Thyroid gland (tissue), 4 donors: ENCODE measurements around the gene RANBP10. TPM values are rescaled to one million over a fixed set of nuclear protein-coding genes. Genes with fewer than 3 reads are reported as not detected.

Source experiments
- DNase-seq, 2 donors: peaks; one replicate each; pipeline ENCODE4 v3.0.0-alpha.2; 2019
- H3K27ac ChIP-seq, 3 donors: fragments of 200-600 bp; sonication (generic); 1 replicate in 2 of 3; 2 replicates in 1 of 3; pipeline ENCODE4 v1.5.1; 2016 to 2019; ENCODE audit warnings: mild to moderate bottlenecking in 1 of 3, moderate library complexity in 1 of 3
- H3K27me3 ChIP-seq: fragments of 200-600 bp; sonication (generic); one replicate; pipeline ENCODE4 v1.5.1; 2019
- H3K36me3 ChIP-seq, 2 donors: fragments of 200-600 bp; sonication (generic); one replicate each; pipeline ENCODE4 v1.5.1; 2016 to 2019
- H3K4me1 ChIP-seq, 2 donors: fragments of 200-600 bp; sonication (generic); one replicate each; pipeline ENCODE4 v1.5.1; 2017 to 2019
- H3K4me3 ChIP-seq, 3 donors: fragments of 200-600 bp; sonication (generic); replicated peaks in 1 of 3; 1 replicate in 2 of 3; 2 replicates in 1 of 3; pipeline ENCODE4 v1.5.1; 2016; ENCODE audit warnings: mild to moderate bottlenecking in 1 of 3
- H3K9me3 ChIP-seq: fragments of 200-600 bp; sonication (generic); one replicate; pipeline ENCODE4 v1.5.1; 2017
- POLR2A ChIP-seq, 2 donors: fragments of 450-650 bp; IDR thresholded peaks; one replicate each; pipeline ENCODE4 v1.6.1; 2017; ENCODE audit warnings: antibody characterized with exemption in 2 of 2, mild to moderate bottlenecking in 2 of 2, moderate library complexity in 1 of 2
- WGBS, 2 donors: methylation state at CpG; one replicate each; pipeline ENCODE4 v1.1.5; 2017; 5-methylcytosine and 5-hydroxymethylcytosine counted together
- intact Hi-C: fragments of 100-400 bp; cut with DNase I; formaldehyde crosslinking; loops from one replicate; pipeline ENCODE4 v1.15.1; 2023
- total RNA-seq, 4 donors: library from RNA; depleted of rRNA; stranded (reverse); fragments of >200 nt; gene quantifications; one replicate each; pipeline ENCODE4 v1.2.3, GENCODE V29; 2016
- TF ChIP-seq, protein P1 (sequence below), 6 experiments: fragments of 200-600 bp in 3 of 6; fragments of 450-650 bp in 3 of 6; sonication (generic) in 3 of 6; IDR thresholded peaks; one replicate each; pipeline ENCODE4 v1.5.1; 2016 to 2019; ENCODE audit warnings: antibody characterized with exemption in 6 of 6, mild to moderate bottlenecking in 2 of 6, inconsistent platforms in 1 of 6, moderate library complexity in 1 of 6

Gene RANBP10
- total RNA-seq, 4 donors from 2014 or later: 9.2 to 13.0 (median 11.0) TPM

- no peak for DNase-seq
- Histone ChIP-seq H3K4me1 (peaks cover 6 to 9% of the 10 kb centered on the region in 2 donors), H3K9me3 (no peaks in the 10 kb centered on the region), H3K27me3 (no peaks in the 10 kb centered on the region), H3K4me3 (no peak overlapping the region), H3K27ac (no peak overlapping the region), H3K36me3 (peaks cover 37 to 43% of the 10 kb centered on the region in 2 donors)
- TF ChIP-seq, protein P1, sequence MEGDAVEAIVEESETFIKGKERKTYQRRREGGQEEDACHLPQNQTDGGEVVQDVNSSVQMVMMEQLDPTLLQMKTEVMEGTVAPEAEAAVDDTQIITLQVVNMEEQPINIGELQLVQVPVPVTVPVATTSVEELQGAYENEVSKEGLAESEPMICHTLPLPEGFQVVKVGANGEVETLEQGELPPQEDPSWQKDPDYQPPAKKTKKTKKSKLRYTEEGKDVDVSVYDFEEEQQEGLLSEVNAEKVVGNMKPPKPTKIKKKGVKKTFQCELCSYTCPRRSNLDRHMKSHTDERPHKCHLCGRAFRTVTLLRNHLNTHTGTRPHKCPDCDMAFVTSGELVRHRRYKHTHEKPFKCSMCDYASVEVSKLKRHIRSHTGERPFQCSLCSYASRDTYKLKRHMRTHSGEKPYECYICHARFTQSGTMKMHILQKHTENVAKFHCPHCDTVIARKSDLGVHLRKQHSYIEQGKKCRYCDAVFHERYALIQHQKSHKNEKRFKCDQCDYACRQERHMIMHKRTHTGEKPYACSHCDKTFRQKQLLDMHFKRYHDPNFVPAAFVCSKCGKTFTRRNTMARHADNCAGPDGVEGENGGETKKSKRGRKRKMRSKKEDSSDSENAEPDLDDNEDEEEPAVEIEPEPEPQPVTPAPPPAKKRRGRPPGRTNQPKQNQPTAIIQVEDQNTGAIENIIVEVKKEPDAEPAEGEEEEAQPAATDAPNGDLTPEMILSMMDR (IDR thresholded peaks at IDR 0.05): no peak
- TF ChIP-seq POLR2A (IDR thresholded peaks at IDR 0.05): no peak
- intact Hi-C loops: no loop called here
- WGBS, 2 donors: 87 to 93% methylated on average over 9 of the region's 9 CpGs
Measured at GRCh38 chr16:67731071-67731752, 75.1 kb downstream of the RANBP10 start.

DNA sequence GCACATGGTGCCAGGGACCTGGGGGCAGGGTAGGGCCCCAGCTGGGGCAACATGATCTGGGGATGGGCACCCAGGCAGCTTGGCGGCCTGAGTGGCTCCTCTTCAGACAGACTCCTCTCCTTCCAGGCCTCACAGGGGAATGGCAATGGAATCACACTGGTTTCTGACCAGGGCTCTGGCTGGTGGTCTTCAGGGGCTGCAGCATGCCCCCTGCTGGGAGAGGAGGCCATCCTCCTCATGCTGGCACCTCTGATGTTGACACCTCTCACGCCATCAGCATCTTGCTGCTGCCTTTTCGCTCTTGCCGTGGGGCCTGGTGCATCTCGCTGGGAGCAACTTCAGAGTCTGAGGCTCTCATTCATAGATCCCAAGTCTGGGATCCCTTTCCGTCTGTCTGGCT lies 76.0 kb downstream of the RANBP10 start:
- Histone ChIP-seq H3K27me3 (no peaks in the 10 kb centered on the region), H3K27ac (no peak overlapping the region), H3K4me3 (no peak overlapping the region), H3K9me3 (no peaks in the 10 kb centered on the region), H3K4me1 (peaks cover 6 to 9% of the 10 kb centered on the region in 2 donors), H3K36me3 (peaks cover 37 to 43% of the 10 kb centered on the region in 2 donors)
- WGBS, 2 donors: 94 to 95% methylated on average over 5 to 6 of the region's 6 CpGs
- DNase-seq: no peak
- intact Hi-C loops: no loop called here
- TF ChIP-seq, protein P1 (IDR thresholded peaks at IDR 0.05): no peak
- no peak for TF ChIP-seq POLR2A (IDR thresholded peaks at IDR 0.05)

DNA sequence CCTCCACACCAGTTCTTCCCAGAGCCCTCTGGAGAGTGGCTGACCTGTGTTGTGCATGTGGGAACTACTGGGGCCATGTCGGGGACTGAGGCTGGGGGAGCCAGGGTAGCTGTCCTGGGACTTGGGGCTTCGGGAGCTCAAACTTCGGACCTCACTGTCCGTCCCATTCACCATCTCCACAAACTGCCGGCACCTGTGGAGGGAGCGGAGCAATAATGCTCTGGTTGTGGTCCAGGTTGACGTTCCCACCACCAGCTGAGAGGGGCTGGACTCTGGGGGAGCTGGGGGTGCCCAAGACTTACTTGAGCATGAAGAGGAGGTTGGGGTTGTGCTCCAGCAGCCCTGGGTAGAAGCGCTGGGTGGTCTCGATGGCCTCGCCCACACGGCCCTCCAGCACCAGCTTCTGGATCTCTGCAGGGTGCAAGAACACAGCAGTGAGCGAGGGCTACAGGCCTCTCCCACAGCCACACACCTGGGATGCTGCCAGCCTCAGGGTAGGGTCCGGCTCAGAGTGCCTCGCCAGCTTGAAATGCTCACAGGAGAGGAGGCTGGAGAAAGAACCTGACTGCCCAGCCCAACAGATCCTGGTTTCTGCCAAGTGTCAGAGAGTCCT lies 76.6 kb downstream of the RANBP10 start:
- Histone ChIP-seq H3K9me3 (no peaks in the 10 kb centered on the region), H3K27ac (no peak overlapping the region), H3K4me1 (peaks cover 2 to 7% of the 10 kb centered on the region in 2 donors), H3K27me3 (no peaks in the 10 kb centered on the region), H3K36me3 (peaks cover 37 to 43% of the 10 kb centered on the region in 2 donors), H3K4me3 (no peak overlapping the region)
- no peak for TF ChIP-seq POLR2A (IDR thresholded peaks at IDR 0.05)
- TF ChIP-seq, protein P1 (IDR thresholded peaks at IDR 0.05): no peak
- intact Hi-C loops: no loop called here
- DNase-seq: no peak
- 94 to 97% methylated on average over 9 to 13 of the region's 14 CpGs for WGBS, 2 donors

DNA sequence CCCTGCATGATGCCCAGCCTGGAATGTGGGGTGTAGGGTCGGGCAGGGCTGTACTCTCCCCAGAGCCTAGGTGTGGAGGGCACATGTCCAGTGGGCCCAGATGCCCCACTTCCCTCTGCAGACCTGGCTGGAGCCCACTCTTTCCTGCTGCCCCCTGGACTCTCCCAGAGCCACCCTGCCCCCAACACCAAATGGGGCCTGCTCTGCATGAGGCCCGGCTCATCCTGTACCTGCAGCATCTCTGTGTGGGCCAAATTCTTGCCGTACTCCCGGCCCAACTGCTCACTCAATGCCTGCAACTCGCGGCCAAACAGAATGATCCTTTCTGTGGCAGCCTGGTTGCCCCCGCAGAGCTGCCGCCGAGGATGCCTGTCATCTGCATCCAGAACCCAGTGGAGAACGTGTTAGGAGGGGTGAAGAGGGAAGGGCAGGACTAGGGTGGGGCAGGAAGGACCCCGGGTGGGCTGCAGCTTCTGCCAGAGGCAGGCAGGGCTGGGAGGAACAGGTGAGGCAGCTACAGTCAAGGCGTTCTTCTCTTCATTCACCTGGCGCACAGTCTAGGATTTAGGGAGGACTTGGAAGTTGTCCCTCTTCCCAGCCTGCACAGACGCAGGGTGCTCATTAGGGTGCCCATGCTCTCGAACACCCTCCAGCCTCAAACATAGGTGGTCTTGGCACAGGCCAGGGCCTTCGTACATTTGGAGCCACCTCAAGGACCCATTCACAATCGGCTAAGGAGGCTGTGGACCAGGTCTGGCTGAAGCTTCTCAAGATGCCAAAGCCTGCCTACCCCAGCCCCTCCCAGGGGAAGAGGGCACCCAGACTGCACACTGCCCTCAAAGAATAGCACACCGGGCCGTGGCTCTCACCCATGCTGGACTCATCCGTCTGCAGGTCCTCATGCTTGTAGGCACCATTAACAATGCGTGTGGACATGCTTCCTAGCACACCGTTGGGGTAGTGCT lies 78.6 kb downstream of the RANBP10 start:
- DNase-seq: no peak
- Histone ChIP-seq H3K27me3 (no peaks in the 10 kb centered on the region), H3K27ac (no peak overlapping the region), H3K4me3 (no peak overlapping the region), H3K36me3 (peaks cover 37 to 43% of the 10 kb centered on the region in 2 donors), H3K9me3 (no peaks in the 10 kb centered on the region), H3K4me1 (peaks cover 0 to 7% of the 10 kb centered on the region in 2 donors)
- TF ChIP-seq, protein P1 (IDR thresholded peaks at IDR 0.05): no peak
- no peak for TF ChIP-seq POLR2A (IDR thresholded peaks at IDR 0.05)
- WGBS, 2 donors: 88 to 97% methylated on average over 11 to 21 of the region's 22 CpGs
- intact Hi-C loops: no loop called here
